KBM-7 (cell line): ENCODE data around the gene KRTAP9-3.
"Not testable (repeated sequence)": the region's sequence is repeated elsewhere in the genome, so short reads cannot be mapped to it uniquely, and the experiment has no call there.

ENCODE experiments used
- DNase-seq: peaks from one replicate; pipeline ENCODE4 v3.0.0-alpha.2; 2015
- in situ Hi-C: fragments of 300-500 bp; cut with MboI; formaldehyde crosslinking; loops from 2 replicates; pipeline ENCODE4 v1.14.3; 2020; ENCODE audit warnings: low sequenced_read_pairs, low pct_unique_long_range_greater_than_20kb, mixed read lengths

The KRTAP9-3 gene, protein sequence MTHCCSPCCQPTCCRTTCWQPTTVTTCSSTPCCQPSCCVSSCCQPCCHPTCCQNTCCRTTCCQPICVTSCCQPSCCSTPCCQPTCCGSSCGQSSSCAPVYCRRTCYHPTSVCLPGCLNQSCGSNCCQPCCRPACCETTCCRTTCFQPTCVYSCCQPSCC

GRCh38 chr17:41232399-41233105, at the start of gene KRTAP9-3:
Gene KRTAP9-3 (plus strand): TSS chr17:41232449. CDS start chr17:41232502, 53 bp downstream.
- DNase-seq, in situ Hi-C loops: not testable (repeated sequence)

GRCh38 chr17:41184480-41184961, 47.7 kb upstream of the KRTAP9-3 start, which contains the start of gene KRTAP4-1:
Gene KRTAP4-1 (minus strand): TSS chr17:41184911. CDS start chr17:41184854, 57 bp downstream.
- no peak for DNase-seq
- in situ Hi-C loops: no loop called here

DNA sequence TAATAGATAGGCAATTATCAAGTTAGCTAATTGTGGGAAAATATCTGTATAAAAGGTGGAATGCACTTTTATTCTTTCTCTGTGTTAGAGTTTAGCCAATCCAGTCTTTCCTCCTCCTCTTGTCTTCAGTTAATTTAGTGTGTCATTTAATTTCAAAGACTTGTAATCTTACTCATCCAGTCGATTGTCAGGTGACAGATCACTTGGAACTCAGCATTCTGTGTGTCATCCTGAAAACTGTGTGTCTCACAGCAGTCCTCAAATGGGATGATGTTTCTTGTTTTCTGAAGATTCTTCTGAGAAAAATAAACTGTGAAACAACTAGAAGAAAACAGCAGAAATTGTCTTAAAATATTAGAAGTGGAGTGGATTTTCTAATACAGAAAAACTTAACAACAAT, 47.2 kb upstream of the KRTAP9-3 start:
- DNase-seq: no peak
- in situ Hi-C loops: no loop called here

GRCh38 chr17:41186872-41187271, 45.4 kb upstream of the KRTAP9-3 start:
- no peak for DNase-seq
- in situ Hi-C loops: no loop called here

GRCh38 chr17:41189837-41190318, 42.4 kb upstream of the KRTAP9-3 start, which contains the start of gene KRTAP9-1:
Gene KRTAP9-1 (plus strand): TSS chr17:41189887. CDS start chr17:41189887, 0 bp downstream.
- in situ Hi-C loops, DNase-seq: not testable (repeated sequence)

- in situ Hi-C loops: no loop called here
- DNase-seq: no peak
Observed at GRCh38 chr17:41190328-41190727, 41.9 kb upstream of the KRTAP9-3 start.

- in situ Hi-C loops: no loop called here
- no peak for DNase-seq
Observed at GRCh38 chr17:41196068-41196467, 36.2 kb upstream of the KRTAP9-3 start.

DNA sequence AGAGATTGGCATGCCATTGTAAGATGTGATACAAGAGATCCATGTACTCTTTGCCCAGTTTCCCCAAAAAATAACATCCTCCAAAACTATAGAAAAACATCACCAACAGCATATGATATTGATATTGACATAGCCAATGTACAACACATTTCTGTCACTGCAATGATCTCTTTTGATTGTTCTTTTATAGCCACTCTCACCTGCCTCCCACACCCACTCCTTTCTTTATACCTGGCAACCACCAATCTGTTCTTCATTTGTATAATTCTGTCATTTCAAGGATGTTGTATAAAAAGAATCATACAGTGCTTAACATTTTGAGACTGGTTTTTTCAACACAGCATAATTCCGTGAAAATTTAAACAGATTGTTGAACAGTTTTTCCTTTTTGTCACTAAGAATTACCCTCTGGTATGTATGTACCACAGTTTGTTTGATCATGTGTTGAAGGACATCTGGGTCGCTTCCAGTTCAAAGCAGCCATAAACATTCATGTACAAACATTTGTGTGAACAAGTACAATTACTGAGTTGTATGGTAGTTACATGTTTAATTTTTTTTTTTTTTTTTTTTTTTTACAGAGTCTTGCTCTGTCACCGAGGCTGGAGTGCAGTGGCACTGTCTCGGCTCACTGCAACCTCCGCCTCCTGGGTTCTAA, 32.7 kb upstream of the KRTAP9-3 start:
- in situ Hi-C loops: no loop called here
- no peak for DNase-seq

- no peak for DNase-seq
- in situ Hi-C loops: no loop called here
Observed at GRCh38 chr17:41211845-41212466, 20.3 kb upstream of the KRTAP9-3 start.

DNA sequence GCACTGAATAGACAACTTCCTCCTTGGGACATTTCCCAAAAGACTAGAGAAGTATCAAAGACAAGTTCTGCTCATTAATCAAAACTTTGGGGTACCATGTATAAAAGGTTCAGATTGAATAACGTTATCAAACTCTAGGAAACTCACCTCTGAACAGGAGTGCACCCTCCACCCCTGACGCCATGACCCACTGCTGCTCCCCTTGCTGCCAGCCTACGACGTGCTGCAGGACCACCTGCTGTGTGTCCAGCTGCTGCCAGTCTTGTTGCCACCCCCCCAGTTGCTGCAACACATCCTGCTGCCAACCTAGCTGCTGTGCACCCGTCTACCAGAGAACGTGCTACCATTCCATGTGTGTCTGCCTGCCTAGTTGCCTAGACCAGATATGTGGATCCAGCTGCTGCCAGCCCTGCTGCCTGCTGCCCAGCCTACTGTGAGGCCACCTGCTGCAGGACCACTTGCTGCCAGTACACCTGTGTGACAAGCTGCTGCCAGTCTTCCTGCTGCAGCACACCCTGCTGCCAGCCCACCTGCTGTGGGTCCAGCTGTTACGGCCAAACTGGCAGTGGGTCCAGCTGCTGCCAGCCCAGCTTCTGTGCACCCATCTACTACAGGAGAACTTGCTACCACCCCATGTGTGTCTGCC, 19.6 kb upstream of the KRTAP9-3 start:
- no peak for DNase-seq
- in situ Hi-C loops: no loop called here

GRCh38 chr17:41215681-41216080, 16.6 kb upstream of the KRTAP9-3 start:
- in situ Hi-C loops: no loop called here
- DNase-seq: no peak

GRCh38 chr17:41223821-41224220, 8.4 kb upstream of the KRTAP9-3 start:
- no peak for DNase-seq
- in situ Hi-C loops: no loop called here

GRCh38 chr17:41226051-41226450, 6.2 kb upstream of the KRTAP9-3 start:
- in situ Hi-C loops: no loop called here

DNA sequence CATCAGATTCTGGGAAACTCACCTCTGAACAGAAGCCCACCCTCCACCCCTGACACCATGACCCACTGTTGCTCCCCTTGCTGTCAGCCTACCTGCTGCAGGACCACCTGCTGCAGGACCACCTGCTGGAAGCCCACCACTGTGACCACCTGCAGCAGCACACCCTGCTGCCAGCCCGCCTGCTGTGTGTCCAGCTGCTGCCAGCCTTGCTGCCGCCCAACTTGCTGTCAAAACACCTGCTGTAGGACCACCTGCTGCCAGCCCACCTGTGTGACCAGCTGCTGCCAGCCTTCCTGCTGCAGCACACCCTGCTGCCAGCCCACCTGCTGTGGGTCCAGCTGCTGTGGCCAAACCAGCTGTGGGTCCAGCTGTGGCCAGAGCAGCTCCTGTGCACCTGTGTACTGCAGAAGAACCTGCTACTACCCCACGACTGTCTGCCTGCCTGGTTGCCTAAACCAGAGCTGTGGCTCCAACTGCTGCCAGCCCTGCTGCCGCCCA, 5.6 kb upstream of the KRTAP9-3 start, which contains the start of gene KRTAP9-2:
TSS of gene KRTAP9-2 (plus strand) at position 51 of the 498 bp plus-strand sequence. CDS start at position 58, 7 bp downstream.
- DNase-seq, in situ Hi-C loops: not testable (repeated sequence)

More at GRCh38 chr17:41226051-41226450, 6.2 kb upstream of the KRTAP9-3 start:
- no peak for DNase-seq

GRCh38 chr17:41230094-41230493, 2.2 kb upstream of the KRTAP9-3 start:
- DNase-seq: no peak
- in situ Hi-C loops: no loop called here

DNA sequence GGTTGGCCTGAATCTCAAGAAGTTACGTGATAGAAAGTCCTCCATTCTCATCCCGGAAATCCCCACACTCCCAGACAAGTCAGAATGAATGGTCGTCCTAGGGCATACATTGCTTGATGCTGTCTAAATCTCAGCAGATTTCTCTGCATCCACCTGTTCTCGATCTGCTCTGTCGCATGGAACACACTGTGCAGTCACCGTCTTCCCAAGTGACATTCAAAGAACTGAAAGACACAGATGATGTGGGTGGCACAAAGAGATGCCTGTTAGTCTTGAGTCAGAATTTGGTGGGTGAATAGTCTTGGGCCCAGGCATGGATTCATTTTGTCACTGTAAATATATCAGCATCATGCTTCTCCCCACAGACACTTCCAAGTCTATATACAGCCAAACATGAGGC, 518 bp upstream of the KRTAP9-3 start:
- DNase-seq: no peak
- in situ Hi-C loops: no loop called here

DNA sequence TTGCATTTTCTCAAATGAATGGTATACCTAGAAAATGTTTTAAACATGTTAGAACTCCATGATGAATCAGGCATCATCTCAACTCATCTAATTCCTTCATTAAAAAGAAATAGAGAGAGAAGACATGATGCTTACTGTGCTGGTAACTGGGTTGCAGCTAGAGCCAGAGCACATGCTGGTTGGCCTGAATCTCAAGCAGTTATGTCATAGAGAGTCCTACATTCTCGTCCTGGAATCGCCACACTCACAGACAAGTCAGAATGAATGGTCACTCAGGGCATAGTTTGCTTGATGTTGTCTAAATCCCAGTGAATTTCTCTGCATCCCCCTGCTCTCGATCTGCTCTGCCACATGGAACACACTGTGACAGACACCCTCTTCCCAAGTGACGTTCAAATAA, 4.9 kb downstream of the KRTAP9-3 start:
- DNase-seq, in situ Hi-C loops: not testable (repeated sequence)

- in situ Hi-C loops, DNase-seq: not testable (repeated sequence)
Observed at GRCh38 chr17:41237949-41238437, 5.7 kb downstream of the KRTAP9-3 start, which contains the start of gene KRTAP9-8. Gene KRTAP9-8 (plus strand): TSS chr17:41237999. CDS start chr17:41238052, 53 bp downstream.
